ENCODE data around the gene KNDC1. TPM values are rescaled to one million over a fixed set of nuclear protein-coding genes. Genes with fewer than 3 reads are reported as not detected.
A peak's percentile ranks its signal among the peaks of the same experiment; 100 is the strongest.
"Not testable (repeated sequence)": the region's sequence is repeated elsewhere in the genome, so short reads cannot be mapped to it uniquely, and the experiment has no call there.

KNDC1 gene
- polyA plus RNA-seq (ENCODE audit: insufficient read depth in 1 of 5, insufficient read length in 5 of 5, low replicate concordance in 1 of 5), result 1 to 10 TPM; 2.5 to 4.9 (median 4.3) TPM
- long read RNA-seq, donor 1, result 0 reads
- long read RNA-seq, donor 2, result 0 reads
- long read RNA-seq, donor 3, result 0 reads
- long read RNA-seq, donor 4, result 0 reads
- long read RNA-seq, donor 5, result 0 reads
- long read RNA-seq, donor 6, result 0 reads
- long read RNA-seq, donor 7, full-length matches to known transcripts, result 1 of 1 reads
- long read RNA-seq, donor 7, partial matches to known transcripts, result 0 of 1 reads
- long read RNA-seq, donor 7, other reads (novel, unspliced or antisense), result 0 of 1 reads
- long read RNA-seq, donor 8, result 0 reads

GRCh38 chr10:133159950-133160825 is at the start of gene KNDC1:
Gene KNDC1, plus strand, starts transcription at chr10:133160219. Its CDS starts 249 bp downstream, at chr10:133160468.
- peak in 1 of 2 donors; percentile 35 for DNase-seq

GRCh38 chr10:133110609-133111275 is 49.3 kb upstream of the KNDC1 start:
- DNase-seq, result no peak

GRCh38 chr10:133111640-133112039 is 48.4 kb upstream of the KNDC1 start:
- DNase-seq, result not testable (repeated sequence)

GRCh38 chr10:133113146-133113830 is 46.7 kb upstream of the KNDC1 start:
- DNase-seq, result no peak

GRCh38 chr10:133113847-133114246 is 46.2 kb upstream of the KNDC1 start:
- DNase-seq, result no peak

- no peak for DNase-seq
Measured at GRCh38 chr10:133114251-133114650, 45.8 kb upstream of the KNDC1 start.

- DNase-seq, result no peak
Measured at GRCh38 chr10:133114726-133115452, 45.1 kb upstream of the KNDC1 start.

- no peak for DNase-seq
Measured at GRCh38 chr10:133115453-133115842, 44.6 kb upstream of the KNDC1 start.

GRCh38 chr10:133115976-133116375 is 44.0 kb upstream of the KNDC1 start:
- DNase-seq, result no peak

GRCh38 chr10:133116455-133116854 is 43.6 kb upstream of the KNDC1 start:
- DNase-seq, result no peak

- DNase-seq, result no peak
Measured at GRCh38 chr10:133117036-133117687, 42.9 kb upstream of the KNDC1 start.

- no peak for DNase-seq
Measured at GRCh38 chr10:133117688-133118071, 42.3 kb upstream of the KNDC1 start.

GRCh38 chr10:133121479-133121878 is 38.5 kb upstream of the KNDC1 start:
- no peak for DNase-seq

GRCh38 chr10:133122171-133122935 is 37.7 kb upstream of the KNDC1 start:
- no peak for DNase-seq

- DNase-seq, result no peak
Measured at GRCh38 chr10:133123050-133123745, 36.8 kb upstream of the KNDC1 start.

- DNase-seq, result no peak
Measured at GRCh38 chr10:133123746-133124356, 36.2 kb upstream of the KNDC1 start.

GRCh38 chr10:133124357-133125211 is 35.4 kb upstream of the KNDC1 start:
- DNase-seq, result no peak

GRCh38 chr10:133125901-133126300 is 34.1 kb upstream of the KNDC1 start:
- DNase-seq, result no peak
